HCT116 (cell line): ENCODE measurements around the gene MUSTN1. TPM values are rescaled to one million over a fixed set of nuclear protein-coding genes. Genes with fewer than 3 reads are reported as not detected.

Source experiments
- ATAC-seq: fragments of 200-7000 bp; cut with Tn5 transposase; 2 replicates; pipeline ENCODE4 v1.9.1; 2020; ENCODE audit warnings: mild to moderate bottlenecking, moderate library complexity
- BruUV-seq: library from RNA; stranded (reverse); fragments of 400-500 nt; replicated peaks from 2 replicates; lab custom pipeline; 2021; lab: Mats Ljungman, UMichigan
- CTCF ChIA-PET: fragments of 300-600 bp; sonication (Branson Sonifier 250); formaldehyde crosslinking; loops from one replicate; lab custom pipeline; 2021; ENCODE audit warnings: antibody characterized with exemption; lab: Charles Lee
- POLR2A ChIA-PET: fragments of 300-600, 350-600 bp; sonication (Branson Sonifier 250); formaldehyde crosslinking; loops from one replicate; lab custom pipeline; 2021; ENCODE audit warnings: antibody characterized with exemption; lab: Charles Lee
- RAD21 ChIA-PET, 2 experiments: fragments of 300-600 bp; sonication (Branson Sonifier 250); formaldehyde crosslinking; loops; one replicate each; lab custom pipeline; 2023; ENCODE audit warnings: low total read pairs in 2 of 2; ENCODE audit not compliant: uncharacterized antibody in 2 of 2, unreplicated experiment in 2 of 2, low non-redundant PET in 1 of 2; lab: Charles Lee
- DNase-seq: peaks from one replicate; pipeline ENCODE4 v3.0.0-alpha.2; 2010; ENCODE audit warnings: low read depth, low spot score
- H2AFZ ChIP-seq: fragments of 200-600 bp; shearing (Covaris generic), sonication (generic); 2 replicates; pipeline ENCODE4 v1.6.1; 2017; ENCODE audit warnings: low read depth, mixed run types, mixed read lengths, antibody characterized with exemption, low read length; ENCODE audit not compliant: poor library complexity, severe bottlenecking
- H3K27ac ChIP-seq: 2 replicates; pipeline ENCODE4 v1.5.1; 2012; ENCODE audit warnings: low read depth, low read length
- H3K27me3 ChIP-seq: fragments of 200-600 bp; sonication (generic); 2 replicates; pipeline ENCODE4 v1.6.1; 2016; ENCODE audit warnings: mixed run types, low read length, mixed read lengths; ENCODE audit not compliant: insufficient read depth
- H3K36me3 ChIP-seq, 2 experiments: fragments of 200-500 bp in 1 of 2; fragments of 200-600 bp in 1 of 2; sonication (Bioruptor generic) in 1 of 2; sonication (generic) in 1 of 2; 2 replicates each; pipeline versions ENCODE4 v1.5.1 to v1.6.1; 2014 to 2016; ENCODE audit warnings: low read length in 2 of 2, inconsistent platforms in 1 of 2, mixed read lengths in 1 of 2, mixed run types in 1 of 2; ENCODE audit not compliant: insufficient read depth in 2 of 2, control insufficient read depth in 1 of 2
- H3K4me1 ChIP-seq, 2 experiments: fragments of 200-600 bp in 1 of 2; sonication (generic) in 1 of 2; 2 replicates each; pipeline versions ENCODE4 v1.5.1 to v1.6.1; 2012 to 2017; ENCODE audit warnings: low read length in 2 of 2, inconsistent platforms in 1 of 2, mild to moderate bottlenecking in 1 of 2, mixed read lengths in 1 of 2, mixed run types in 1 of 2, moderate library complexity in 1 of 2; ENCODE audit not compliant: insufficient read depth in 2 of 2, control insufficient read depth in 1 of 2
- H3K4me2 ChIP-seq: fragments of 200-600 bp; sonication (generic); 2 replicates; pipeline ENCODE4 v1.6.1; 2017; ENCODE audit warnings: mixed run types, low read length, mixed read lengths
- H3K4me3 ChIP-seq, 2 experiments: fragments of 200-600 bp in 1 of 2; sonication (generic) in 1 of 2; replicated peaks in 1 of 2; 2 replicates each; pipeline ENCODE4 v1.5.1; 2011 to 2016; ENCODE audit warnings: low read length in 2 of 2, control low read depth in 1 of 2, low read depth in 1 of 2, mild to moderate bottlenecking in 1 of 2, mixed read lengths in 1 of 2, mixed run types in 1 of 2
- H3K79me2 ChIP-seq: fragments of 200-600 bp; sonication (generic); 2 replicates; pipeline ENCODE4 v1.6.1; 2017; ENCODE audit warnings: mild to moderate bottlenecking, mixed run types, low read length, moderate library complexity, mixed read lengths; ENCODE audit not compliant: insufficient read depth
- H3K9ac ChIP-seq: fragments of 200-600 bp; sonication (generic); 2 replicates; pipeline ENCODE4 v1.6.1; 2016; ENCODE audit warnings: low read length, mixed read lengths
- H3K9me2 ChIP-seq: fragments of 200-600 bp; sonication (generic), shearing (Covaris generic); 2 replicates; pipeline ENCODE4 v1.6.1; 2017; ENCODE audit warnings: mixed run types, mild to moderate bottlenecking, moderate library complexity; ENCODE audit not compliant: insufficient read depth
- H3K9me3 ChIP-seq, 2 experiments: fragments of 200-500 bp in 1 of 2; fragments of 200-600 bp in 1 of 2; sonication (Bioruptor generic) in 1 of 2; sonication (generic) in 1 of 2; 2 replicates each; pipeline ENCODE4 v1.6.1; 2014 to 2017; ENCODE audit warnings: low read length in 2 of 2, mixed read lengths in 2 of 2, inconsistent platforms in 1 of 2, low read depth in 1 of 2, mild to moderate bottlenecking in 1 of 2, mixed run types in 1 of 2, moderate library complexity in 1 of 2; ENCODE audit not compliant: control insufficient read depth in 1 of 2, insufficient read depth in 1 of 2
- H4K20me1 ChIP-seq: fragments of 200-600 bp; sonication (generic), shearing (Covaris generic); 2 replicates; pipeline ENCODE4 v1.6.1; 2017; ENCODE audit warnings: mixed run types, mild to moderate bottlenecking, moderate library complexity; ENCODE audit not compliant: insufficient read depth
- CTCF ChIP-seq, 3 experiments: fragments of 200-600 bp in 1 of 3; sonication (generic) in 1 of 3; IDR thresholded peaks in 2 of 3; conservative IDR thresholded peaks in 1 of 3; 2 replicates each; pipeline ENCODE4 v1.5.1; 2012 to 2017; ENCODE audit warnings: low read depth in 2 of 3, low read length in 2 of 3, antibody characterized with exemption in 1 of 3, borderline replicate concordance in 1 of 3, control low read depth in 1 of 3, mild to moderate bottlenecking in 1 of 3, mixed read lengths in 1 of 3, mixed run types in 1 of 3, moderate library complexity in 1 of 3; ENCODE audit not compliant: insufficient read depth in 1 of 3
- ZBTB33 ChIP-seq: IDR thresholded peaks from 2 replicates; pipeline ENCODE4 v1.6.1; 2011; ENCODE audit warnings: mild to moderate bottlenecking, low read length, moderate library complexity; ENCODE audit not compliant: insufficient replicate concordance; ENCODE audit errors: extremely low read depth
- intact Hi-C: fragments of 100-400 bp; cut with micrococcal nuclease; formaldehyde crosslinking; loops from 2 replicates; pipeline ENCODE4 v1.10.0; 2022
- total RNA-seq: library from RNA; stranded (reverse); gene quantifications from one replicate; pipeline ENCODE4 v1.2.1, GENCODE V29; 2021; ENCODE audit not compliant: unreplicated experiment

Gene MUSTN1
- total RNA-seq, 1 experiment from 2014 or later = 0.44 TPM

GRCh38 chr3:52846432-52846965 is 11.7 kb upstream of the MUSTN1 start:
- Histone ChIP-seq H3K9ac (no peak overlapping the region), H3K4me1 (no peaks in the 10 kb centered on the region), H3K27me3 (no peaks in the 10 kb centered on the region), H4K20me1 (no peaks in the 10 kb centered on the region), H3K4me2 (no peak overlapping the region), H3K27ac (no peak overlapping the region), H2AFZ (no peak overlapping the region), H3K79me2 (no peaks in the 10 kb centered on the region), H3K4me3 (no peak overlapping the region), H3K36me3 (0 out of 4 replicates have a peak, but pooled peaks cover 0 to under 1% of the 10 kb centered on the region in 2 experiments), H3K9me2 (no peaks in the 10 kb centered on the region), H3K9me3 (no peaks in the 10 kb centered on the region)
- RAD21 ChIA-PET = no interaction called here
- ATAC-seq (no peak), DNase-seq (no peak)
- intact Hi-C loops = no loop called here
- CTCF ChIA-PET = no interaction called here
- TF ChIP-seq CTCF (IDR thresholded peaks at IDR 0.05 in 2 of 3, conservative IDR thresholded peaks at IDR 0.05 in 1 of 3; ENCODE audit: borderline replicate concordance in 1 of 3, insufficient read depth in 1 of 3, low read depth in 2 of 3, low read length in 2 of 3) (no peak), ZBTB33 (no peak)
- BruUV-seq = no TSS peak
- POLR2A ChIA-PET = no interaction called here
